ENCODE measurements around the gene HIRA.

GRCh38 chr22:19287889-19288288, 143.6 kb downstream of the HIRA start:
- TF ChIP-seq POLR2AphosphoS5 (IDR thresholded peaks at IDR 0.05) (no peak), CTCF (IDR thresholded peaks at IDR 0.05 in 8 of 11, conservative IDR thresholded peaks at IDR 0.05 in 3 of 11) (no peak)
